Duodenal mucosa (tissue), 2 donors: ENCODE data around the gene R3HDM1.
"Not testable (repeated sequence)": the region's sequence is repeated elsewhere in the genome, so short reads cannot be mapped to it uniquely, and the experiment has no call there.

ENCODE experiments used
- H3K27ac ChIP-seq: one replicate; pipeline ENCODE4 v1.7.0; 2013; ENCODE audit warnings: low read depth, low read length
- H3K27me3 ChIP-seq, 2 donors: one replicate each; pipeline ENCODE4 v1.7.0; 2013; ENCODE audit warnings: low read length in 2 of 2, control low read depth in 1 of 2; ENCODE audit not compliant: insufficient read depth in 2 of 2, control insufficient read depth in 1 of 2
- H3K36me3 ChIP-seq, 2 donors: one replicate each; pipeline ENCODE4 v1.7.0; 2013; ENCODE audit warnings: low read length in 2 of 2, control low read depth in 1 of 2; ENCODE audit not compliant: insufficient read depth in 2 of 2, control insufficient read depth in 1 of 2
- H3K4me1 ChIP-seq, 2 donors: one replicate each; pipeline ENCODE4 v1.7.0; 2013; ENCODE audit warnings: low read length in 2 of 2, control low read depth in 1 of 2; ENCODE audit not compliant: insufficient read depth in 2 of 2, control insufficient read depth in 1 of 2
- H3K4me3 ChIP-seq, 2 donors: one replicate each; pipeline ENCODE4 v1.7.0; 2013; ENCODE audit warnings: low read length in 2 of 2, low read depth in 1 of 2
- H3K9ac ChIP-seq, 2 donors: one replicate each; pipeline ENCODE4 v1.7.0; 2013; ENCODE audit warnings: low read length in 2 of 2, low read depth in 1 of 2
- H3K9me3 ChIP-seq, 2 donors: one replicate each; pipeline ENCODE4 v1.7.0; 2013; ENCODE audit warnings: low read length in 2 of 2, control low read depth in 1 of 2; ENCODE audit not compliant: control insufficient read depth in 1 of 2

Gene R3HDM1

DNA sequence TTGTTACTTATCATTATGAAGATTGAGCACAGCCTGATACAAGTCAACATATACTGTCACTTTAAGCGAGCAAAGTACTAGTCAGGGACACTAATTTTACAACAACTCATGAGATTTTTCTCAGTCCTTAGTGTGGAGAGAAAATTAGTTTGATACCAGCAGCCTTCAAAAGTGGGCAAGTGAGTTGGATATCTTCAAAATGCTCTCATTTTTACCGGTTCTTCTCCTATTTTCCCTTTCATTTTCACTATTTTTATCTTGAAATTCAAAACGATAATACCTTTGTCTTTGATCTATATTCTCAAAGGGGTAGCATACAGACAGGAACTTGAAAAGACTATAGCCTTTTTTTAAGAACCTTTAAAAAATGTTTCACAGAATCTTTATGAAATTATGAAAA, 158.4 kb downstream of the R3HDM1 start:
- no peak overlapping the region for H3K4me3 ChIP-seq
- no peaks in the 10 kb centered on the region for H3K27me3 ChIP-seq
- H3K9me3 ChIP-seq = no peaks in the 10 kb centered on the region
- H3K36me3 ChIP-seq = no peaks in the 10 kb centered on the region
- H3K27ac ChIP-seq = no peak overlapping the region
- no peak overlapping the region for H3K9ac ChIP-seq
- no peaks in the 10 kb centered on the region for H3K4me1 ChIP-seq

DNA sequence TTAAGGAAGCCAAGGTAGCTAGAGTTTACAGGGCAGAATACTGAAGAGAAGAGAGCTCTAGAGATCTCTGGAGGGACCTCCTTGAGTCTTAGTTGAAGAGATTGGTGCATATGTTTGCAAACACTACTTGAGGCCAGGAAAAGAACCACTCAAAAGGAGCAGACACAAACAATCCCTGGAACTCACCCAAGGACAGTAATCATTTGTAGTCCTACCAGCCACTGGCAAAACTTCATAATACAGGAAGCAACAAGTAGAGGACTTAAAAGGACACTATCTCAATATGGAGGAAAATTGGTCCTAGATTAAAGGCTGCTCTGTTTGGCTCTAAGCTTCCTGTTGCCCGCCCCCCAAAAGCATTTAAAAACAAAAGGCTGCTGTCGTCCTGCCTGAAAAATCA, 163.4 kb downstream of the R3HDM1 start:
- Histone ChIP-seq H3K4me3 (no peak overlapping the region), H3K36me3 (no peaks in the 10 kb centered on the region), H3K27me3 (no peaks in the 10 kb centered on the region), H3K4me1 (no peaks in the 10 kb centered on the region), H3K9me3 (no peaks in the 10 kb centered on the region), H3K27ac (no peak overlapping the region), H3K9ac (no peak overlapping the region)

- Histone ChIP-seq H3K27ac (no peak overlapping the region), H3K27me3 (no peaks in the 10 kb centered on the region), H3K9ac (no peak overlapping the region), H3K9me3 (no peaks in the 10 kb centered on the region), H3K36me3 (peaks cover 0 to 5% of the 10 kb centered on the region in 2 donors), H3K4me3 (no peak overlapping the region), H3K4me1 (peaks cover 0 to 3% of the 10 kb centered on the region in 2 donors)
Measured at GRCh38 chr2:135698838-135699237, 167.6 kb downstream of the R3HDM1 start.

DNA sequence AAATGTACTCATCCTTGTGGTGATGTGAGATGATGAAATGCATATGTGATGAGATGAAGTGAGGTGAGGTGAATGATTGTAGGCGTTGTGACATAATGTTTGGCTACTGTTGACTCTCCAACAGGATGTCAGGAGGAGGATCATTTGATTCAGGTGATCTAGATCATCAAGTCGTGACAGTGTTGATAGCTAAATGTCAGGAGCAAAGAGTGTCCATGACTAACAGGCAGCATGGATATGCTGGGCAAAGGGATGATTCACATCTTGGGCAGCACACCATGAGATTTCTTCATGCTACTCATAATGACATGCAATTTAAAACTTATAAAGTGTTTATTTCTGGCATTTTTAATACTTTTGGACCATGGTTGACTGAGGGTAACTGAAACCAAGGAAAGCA, 170.2 kb downstream of the R3HDM1 start:
- Histone ChIP-seq H3K27me3 (no peaks in the 10 kb centered on the region), H3K36me3 (peaks cover 0 to 5% of the 10 kb centered on the region in 2 donors), H3K27ac (no peak overlapping the region), H3K9ac (no peak overlapping the region), H3K4me3 (no peak overlapping the region), H3K4me1 (peaks cover 0 to 3% of the 10 kb centered on the region in 2 donors), H3K9me3 (no peaks in the 10 kb centered on the region)

GRCh38 chr2:135703300-135703699, 172.0 kb downstream of the R3HDM1 start:
- H3K4me1 ChIP-seq = peaks cover 0 to 3% of the 10 kb centered on the region in 2 donors
- H3K9me3 ChIP-seq = no peaks in the 10 kb centered on the region
- H3K27me3 ChIP-seq = no peaks in the 10 kb centered on the region
- H3K9ac ChIP-seq = no peak overlapping the region
- H3K36me3 ChIP-seq = peaks cover 0 to 5% of the 10 kb centered on the region in 2 donors
- no peak overlapping the region for H3K4me3 ChIP-seq
- H3K27ac ChIP-seq = no peak overlapping the region

DNA sequence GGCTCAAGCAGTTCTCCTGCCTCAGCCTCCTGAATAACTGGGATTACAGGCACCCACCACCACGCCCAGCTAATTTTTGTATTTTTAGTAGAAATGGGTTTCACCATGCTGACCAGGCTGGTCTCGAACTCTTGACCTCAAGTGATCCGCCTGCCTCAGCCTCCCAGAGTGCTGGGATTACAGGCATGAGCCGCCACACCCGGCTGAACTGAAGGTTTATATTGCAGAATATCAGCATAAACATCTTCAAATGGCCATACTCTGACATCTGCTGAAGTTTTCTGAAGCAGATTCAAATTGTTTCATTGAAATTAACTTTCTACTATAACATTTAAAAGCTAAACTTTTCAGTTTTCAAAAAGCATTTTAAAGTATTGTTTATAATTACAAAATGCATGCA, 172.8 kb downstream of the R3HDM1 start:
- not testable (repeated sequence) for H3K4me3 ChIP-seq, H3K27me3 ChIP-seq, H3K9me3 ChIP-seq, H3K4me1 ChIP-seq, H3K36me3 ChIP-seq, H3K9ac ChIP-seq, H3K27ac ChIP-seq

- no peaks in the 10 kb centered on the region for H3K9me3 ChIP-seq
- no peaks in the 10 kb centered on the region for H3K36me3 ChIP-seq
- no peak overlapping the region for H3K9ac ChIP-seq
- no peak overlapping the region for H3K27ac ChIP-seq
- no peaks in the 10 kb centered on the region for H3K27me3 ChIP-seq
- peaks cover 0 to under 1% of the 10 kb centered on the region in 2 donors for H3K4me1 ChIP-seq
- no peak overlapping the region for H3K4me3 ChIP-seq
Measured at GRCh38 chr2:135708159-135708558, 176.9 kb downstream of the R3HDM1 start.

DNA sequence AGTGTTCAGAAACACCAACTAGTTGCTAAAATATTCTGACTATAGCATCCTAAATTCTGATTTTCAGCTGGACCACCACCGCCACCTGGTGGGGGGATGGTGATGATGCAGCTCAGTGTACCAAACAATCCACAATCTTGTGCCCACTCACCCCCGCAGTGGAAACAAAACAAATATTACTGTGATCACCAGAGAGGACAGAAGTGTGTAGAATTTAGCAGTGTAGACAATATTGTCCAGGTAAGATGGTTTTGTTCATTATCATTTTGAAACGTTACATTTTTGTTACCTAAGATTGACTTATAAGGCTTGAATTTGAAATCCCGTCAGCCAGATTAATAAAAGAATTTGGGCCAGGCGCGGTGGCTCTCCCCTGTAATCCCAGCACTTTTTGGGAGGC, 178.7 kb downstream of the R3HDM1 start:
- Histone ChIP-seq H3K27me3 (no peaks in the 10 kb centered on the region), H3K9ac (no peak overlapping the region), H3K9me3 (no peaks in the 10 kb centered on the region), H3K4me1 (no peaks in the 10 kb centered on the region), H3K36me3 (peaks cover 0 to 2% of the 10 kb centered on the region in 2 donors), H3K4me3 (no peak overlapping the region), H3K27ac (no peak overlapping the region)

GRCh38 chr2:135715086-135715485, 183.8 kb downstream of the R3HDM1 start:
- not testable (repeated sequence) for H3K9me3 ChIP-seq, H3K27me3 ChIP-seq, H3K9ac ChIP-seq, H3K4me1 ChIP-seq, H3K27ac ChIP-seq, H3K4me3 ChIP-seq
- H3K36me3 ChIP-seq = peaks cover 0 to 24% of the 10 kb centered on the region in 2 donors

DNA sequence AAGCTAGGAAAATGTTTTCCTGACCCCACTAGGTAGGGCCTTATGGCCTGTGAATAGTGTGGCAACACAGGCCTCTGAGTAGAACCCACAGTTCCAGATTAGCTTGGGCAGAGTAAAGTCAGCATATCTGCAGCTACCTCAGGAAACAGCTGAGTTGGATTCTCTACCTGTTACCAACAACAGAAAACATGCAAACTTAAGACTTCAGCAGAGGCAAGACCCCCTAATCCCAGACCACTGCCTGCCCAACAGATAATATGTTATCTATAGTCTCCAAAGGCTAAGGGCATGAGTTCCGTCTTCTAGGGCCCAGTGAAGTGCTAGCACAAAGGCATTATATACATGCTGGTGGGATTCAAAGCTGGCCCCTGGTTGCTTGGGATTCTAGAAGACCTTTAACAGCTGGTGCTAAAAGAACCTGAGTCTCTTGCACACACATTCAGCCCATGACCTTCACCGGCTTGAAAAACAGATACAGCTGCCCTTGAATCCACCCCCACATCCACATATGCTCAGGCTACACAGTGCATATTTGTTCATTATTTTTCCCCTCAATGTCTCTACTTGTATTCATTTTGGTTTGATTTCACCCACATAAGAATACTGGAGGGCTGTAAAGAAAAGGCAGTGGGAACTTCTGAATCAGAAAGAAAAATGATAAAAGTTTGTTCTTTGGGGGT, 196.9 kb downstream of the R3HDM1 start:
- peaks cover 3 to 10% of the 10 kb centered on the region in 2 donors for H3K36me3 ChIP-seq
- H3K27ac ChIP-seq = no peak overlapping the region
- no peaks in the 10 kb centered on the region for H3K4me1 ChIP-seq
- no peak overlapping the region for H3K4me3 ChIP-seq
- H3K9me3 ChIP-seq = no peaks in the 10 kb centered on the region
- H3K9ac ChIP-seq = no peak overlapping the region
- H3K27me3 ChIP-seq = no peaks in the 10 kb centered on the region

DNA sequence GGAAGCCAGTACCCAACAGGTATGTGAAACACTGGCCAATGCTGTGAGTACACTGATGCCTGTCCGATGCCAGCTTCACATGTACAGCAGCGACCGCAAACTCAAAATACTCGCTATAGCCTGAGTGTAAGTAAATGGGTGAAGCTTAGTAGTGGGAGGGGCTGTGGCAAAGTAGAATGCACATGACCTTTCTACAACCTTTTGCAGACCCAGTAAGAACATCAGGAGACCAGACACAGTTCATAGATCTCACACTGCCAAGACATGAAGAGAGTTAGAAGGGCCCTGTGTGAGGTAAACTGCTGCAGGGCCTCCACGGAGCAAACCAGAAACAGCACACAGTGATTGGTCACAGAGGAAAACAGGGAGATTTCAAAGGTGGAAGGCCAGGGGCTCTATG, 201.3 kb downstream of the R3HDM1 start:
- no peaks in the 10 kb centered on the region for H3K9me3 ChIP-seq
- H3K27me3 ChIP-seq = no peaks in the 10 kb centered on the region
- H3K4me3 ChIP-seq = no peak overlapping the region
- H3K36me3 ChIP-seq = no peaks in the 10 kb centered on the region
- H3K4me1 ChIP-seq = no peaks in the 10 kb centered on the region
- no peak overlapping the region for H3K9ac ChIP-seq
- no peak overlapping the region for H3K27ac ChIP-seq
